Body of pancreas (tissue), 4 donors: Measurements from ENCODE around the gene ADGRL2. TPM values are rescaled to one million over a fixed set of nuclear protein-coding genes. Genes with fewer than 3 reads are reported as not detected.

Experiments used
- ATAC-seq: fragments of 150-250 bp; one replicate; pipeline ENCODE4 v1.9.1; 2016
- DNase-seq, 4 donors: peaks; one replicate each; pipeline ENCODE4 v3.0.0-alpha.2; 2019
- H3K27ac ChIP-seq, 4 donors: fragments of 200-600 bp; sonication (generic); 1 replicate in 3 of 4; 2 replicates in 1 of 4; pipeline versions ENCODE4 v1.5.1 to v1.6.1; 2016 to 2019; ENCODE audit warnings: mild to moderate bottlenecking in 1 of 4, mixed read lengths in 1 of 4, moderate library complexity in 1 of 4
- H3K27me3 ChIP-seq, 2 donors: fragments of 200-600 bp; sonication (generic); one replicate each; pipeline ENCODE4 v1.6.0; 2016; ENCODE audit warnings: mild to moderate bottlenecking in 1 of 2
- H3K36me3 ChIP-seq, 2 donors: fragments of 200-600 bp; sonication (generic); replicated peaks in 1 of 2; 2 replicates each; pipeline ENCODE4 v1.5.1; 2016; ENCODE audit warnings: low read depth in 2 of 2; ENCODE audit not compliant: insufficient read depth in 1 of 2
- H3K4me1 ChIP-seq: fragments of 200-600 bp; sonication (generic); one replicate; pipeline ENCODE4 v1.6.0; 2016
- H3K4me3 ChIP-seq, 2 donors: fragments of 200-600 bp; sonication (generic); 1 replicate in 1 of 2; 2 replicates in 1 of 2; pipeline ENCODE4 v1.5.1; 2016 to 2019
- H3K9me3 ChIP-seq, 3 donors: fragments of 200-600 bp; sonication (generic); 1 replicate in 2 of 3; 2 replicates in 1 of 3; pipeline ENCODE4 v1.5.1; 2016
- CTCF ChIP-seq, 7 experiments: fragments of 450-650 bp in 4 of 7; fragments of 200-600 bp in 3 of 7; sonication (generic) in 3 of 7; IDR thresholded peaks; one replicate each; pipeline ENCODE4 v1.5.1; 2016 to 2019; ENCODE audit warnings: antibody characterized with exemption in 7 of 7
- POLR2A ChIP-seq, 3 donors: fragments of 450-650 bp; IDR thresholded peaks; one replicate each; pipeline ENCODE4 v1.6.1; 2016; ENCODE audit warnings: antibody characterized with exemption in 3 of 3, mild to moderate bottlenecking in 2 of 3
- WGBS, 2 donors: methylation state at CpG; one replicate each; pipeline ENCODE4 v1.1.5; 2017; 5-methylcytosine and 5-hydroxymethylcytosine counted together
- intact Hi-C: fragments of 100-400 bp; cut with DNase I; formaldehyde crosslinking; loops from one replicate; pipeline ENCODE4 v1.15.1; 2023
- total RNA-seq, 2 donors: library from RNA; depleted of rRNA; stranded (reverse); fragments of >200 nt; gene quantifications; one replicate each; pipeline ENCODE4 v1.1.0, GENCODE V29; 2016

The ADGRL2 gene
- total RNA-seq, 2 donors from 2014 or later, result 11.5 to 25.7 TPM

GRCh38 chr1:81834268-81834667, 33.5 kb downstream of the ADGRL2 start:
- Histone ChIP-seq H3K4me3 (no peak overlapping the region), H3K27me3 (no peaks in the 10 kb centered on the region), H3K36me3 (no peaks in the 10 kb centered on the region), H3K9me3 (no peaks in the 10 kb centered on the region), H3K4me1 (no peaks in the 10 kb centered on the region), H3K27ac (no peak overlapping the region)
- WGBS, 2 donors, result 41 to 44% methylated on average over 2 of the region's 2 CpGs
- ATAC-seq (no peak), DNase-seq (no peak)
- TF ChIP-seq POLR2A (IDR thresholded peaks at IDR 0.05), result no peak
- TF ChIP-seq CTCF (IDR thresholded peaks at IDR 0.05), result no peak
- intact Hi-C loops, result no loop called here

- no peak for TF ChIP-seq POLR2A (IDR thresholded peaks at IDR 0.05)
- TF ChIP-seq CTCF (IDR thresholded peaks at IDR 0.05), result no peak
- Histone ChIP-seq H3K36me3 (no peaks in the 10 kb centered on the region), H3K9me3 (no peaks in the 10 kb centered on the region), H3K27ac (no peak overlapping the region), H3K4me3 (no peak overlapping the region), H3K27me3 (no peaks in the 10 kb centered on the region), H3K4me1 (no peaks in the 10 kb centered on the region)
- 51 to 53% methylated on average over 6 of the region's 6 CpGs for WGBS, 2 donors
- intact Hi-C loops, result no loop called here
- DNase-seq (peak in 1 of 4 donors; percentile 27), ATAC-seq (no peak)
These were observed 34.4 kb downstream of the ADGRL2 start for GRCh38 chr1:81834921-81835698.

- H3K9me3 ChIP-seq, result no peaks in the 10 kb centered on the region
- TF ChIP-seq CTCF (IDR thresholded peaks at IDR 0.05), result no peak
- no peak for TF ChIP-seq POLR2A (IDR thresholded peaks at IDR 0.05)
- WGBS, 2 donors, result 42 to 52% methylated on average over 4 of the region's 4 CpGs
- intact Hi-C loops, result no loop called here
- DNase-seq, result no peak
- H3K4me3 ChIP-seq, result no peak overlapping the region
- no peaks in the 10 kb centered on the region for H3K36me3 ChIP-seq
- no peaks in the 10 kb centered on the region for H3K27me3 ChIP-seq
- no peaks in the 10 kb centered on the region for H3K4me1 ChIP-seq
- no peak for ATAC-seq
- no peak overlapping the region for H3K27ac ChIP-seq
These were observed 35.4 kb downstream of the ADGRL2 start for GRCh38 chr1:81836007-81836626.

GRCh38 chr1:81838600-81839218, 38.0 kb downstream of the ADGRL2 start:
- DNase-seq (no peak), ATAC-seq (no peak)
- WGBS, 2 donors, result 78 to 95% methylated on average over 2 of the region's 2 CpGs
- no peaks in the 10 kb centered on the region for H3K4me1 ChIP-seq
- no peak for TF ChIP-seq CTCF (IDR thresholded peaks at IDR 0.05)
- no peak for TF ChIP-seq POLR2A (IDR thresholded peaks at IDR 0.05)
- H3K27ac ChIP-seq, result no peak overlapping the region
- intact Hi-C loops, result no loop called here
- H3K4me3 ChIP-seq, result no peak overlapping the region
- no peaks in the 10 kb centered on the region for H3K9me3 ChIP-seq
- H3K36me3 ChIP-seq, result no peaks in the 10 kb centered on the region
- no peaks in the 10 kb centered on the region for H3K27me3 ChIP-seq
